GM19193 (cell line): Measurements from ENCODE around the gene TMIGD1.

Experiments used
- POLR2A ChIP-seq: IDR thresholded peaks from 4 replicates; pipeline ENCODE4 v1.6.1; 2011; ENCODE audit not compliant: insufficient read depth, insufficient read length; ENCODE audit errors: extremely low read depth

The TMIGD1 gene

DNA sequence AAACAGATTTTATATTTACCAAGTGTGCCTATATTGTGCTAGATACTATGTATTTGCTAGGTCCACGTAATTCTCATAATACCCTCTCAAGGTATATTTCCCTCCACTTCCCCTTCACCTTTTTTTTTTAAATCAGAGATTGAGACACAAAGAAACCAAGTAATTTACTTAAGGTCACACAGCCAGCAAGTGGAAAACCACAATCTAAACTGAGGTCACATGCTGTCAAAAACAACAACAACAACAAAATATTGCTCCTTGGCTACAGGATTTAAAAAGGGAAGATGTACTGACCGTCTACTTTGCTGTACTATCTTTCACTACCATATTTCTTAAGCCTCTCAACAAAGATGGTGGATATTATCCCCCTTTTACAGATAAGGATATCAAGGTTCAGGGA is 57.9 kb downstream of the TMIGD1 start:
- no peak for TF ChIP-seq POLR2A

DNA sequence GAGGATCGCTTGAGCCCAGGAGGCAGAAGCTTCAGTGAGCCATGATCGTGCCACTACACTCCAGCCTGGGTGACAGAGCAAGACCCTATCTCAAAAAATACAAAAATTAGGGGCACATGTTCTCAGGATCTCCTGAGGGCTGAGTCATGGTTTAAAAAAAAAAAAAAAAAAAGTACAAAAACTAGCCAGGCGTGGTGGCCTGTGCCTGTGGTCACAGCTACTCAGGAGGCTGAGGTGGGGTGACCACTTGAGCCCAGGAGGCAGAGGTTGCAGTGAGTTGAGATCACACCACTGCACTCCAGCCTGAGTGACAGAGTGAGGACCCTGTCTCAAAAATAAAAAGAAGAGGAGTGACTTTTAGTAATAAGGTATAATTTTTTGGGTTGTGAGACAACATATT is 59.0 kb downstream of the TMIGD1 start:
- no peak for TF ChIP-seq POLR2A

DNA sequence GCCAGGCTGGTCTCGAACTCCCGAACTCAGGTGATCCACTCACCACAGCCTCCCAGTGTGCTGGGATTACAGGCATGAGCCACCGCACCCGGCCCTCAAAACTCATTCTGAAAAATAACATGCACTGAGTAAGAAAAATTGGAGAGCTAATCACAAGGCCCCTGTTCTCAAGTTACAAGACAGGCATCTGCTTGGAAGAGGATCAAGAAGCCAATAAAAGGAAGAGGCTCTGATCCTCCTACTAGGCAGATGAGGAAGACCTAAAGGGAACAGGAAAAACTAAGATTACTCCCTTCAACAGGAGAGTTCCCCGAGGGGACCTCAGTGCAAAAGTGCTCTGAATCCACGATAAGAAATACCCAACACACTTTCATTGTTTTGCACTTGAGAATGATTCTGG is 60.5 kb downstream of the TMIGD1 start:
- TF ChIP-seq POLR2A = no peak

DNA sequence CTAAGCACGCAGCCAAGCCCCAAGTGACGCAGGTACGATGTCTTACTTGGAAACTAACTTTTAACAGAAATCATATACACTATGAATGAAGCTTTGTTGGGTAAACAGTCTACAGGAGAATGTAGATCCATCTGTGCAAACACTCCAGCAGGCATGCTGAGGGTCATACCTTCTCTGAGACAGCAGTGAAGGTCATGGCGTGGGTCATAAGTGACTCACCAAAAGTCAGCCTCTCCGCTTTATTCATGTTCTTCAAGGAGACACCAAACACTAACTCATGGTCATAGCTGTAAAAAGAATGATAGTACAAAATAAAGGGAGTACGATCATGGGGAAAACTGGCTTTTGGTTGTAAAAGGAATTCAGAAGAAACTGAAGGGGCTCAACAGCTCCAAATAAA is 62.8 kb downstream of the TMIGD1 start:
- no peak for TF ChIP-seq POLR2A

DNA sequence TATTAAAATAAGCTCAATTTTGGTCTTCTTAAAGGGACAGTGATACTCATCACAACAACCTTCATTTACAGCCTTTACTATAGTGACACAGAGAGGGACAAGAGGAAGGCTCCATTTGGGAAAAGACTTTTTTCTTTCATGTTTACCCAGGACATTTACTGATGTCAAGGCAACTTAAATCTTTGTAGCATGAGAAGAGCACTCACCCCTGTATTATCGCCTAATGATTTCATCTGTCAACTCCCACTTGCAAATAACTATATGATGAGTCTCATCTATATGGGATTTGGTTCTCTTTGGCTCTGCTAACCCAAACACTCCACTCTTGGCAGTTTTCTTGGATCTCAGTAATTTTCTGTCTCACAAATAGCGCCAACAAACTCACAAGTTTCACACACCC is 66.2 kb downstream of the TMIGD1 start:
- TF ChIP-seq POLR2A = no peak
